DMS114 treated with DMSO at 0.1 percent for 48 hours (cell line): Measurements from ENCODE around the gene ZFYVE26.
"Not testable (repeated sequence)": the region's sequence is repeated elsewhere in the genome, so short reads cannot be mapped to it uniquely, and the experiment has no call there.

Experiments
- DNase-seq: peaks from one replicate; lab custom pipeline; 2025; ENCODE audit not compliant: unreplicated experiment; lab: John Stamatoyannopoulos, UW

Gene ZFYVE26

DNA sequence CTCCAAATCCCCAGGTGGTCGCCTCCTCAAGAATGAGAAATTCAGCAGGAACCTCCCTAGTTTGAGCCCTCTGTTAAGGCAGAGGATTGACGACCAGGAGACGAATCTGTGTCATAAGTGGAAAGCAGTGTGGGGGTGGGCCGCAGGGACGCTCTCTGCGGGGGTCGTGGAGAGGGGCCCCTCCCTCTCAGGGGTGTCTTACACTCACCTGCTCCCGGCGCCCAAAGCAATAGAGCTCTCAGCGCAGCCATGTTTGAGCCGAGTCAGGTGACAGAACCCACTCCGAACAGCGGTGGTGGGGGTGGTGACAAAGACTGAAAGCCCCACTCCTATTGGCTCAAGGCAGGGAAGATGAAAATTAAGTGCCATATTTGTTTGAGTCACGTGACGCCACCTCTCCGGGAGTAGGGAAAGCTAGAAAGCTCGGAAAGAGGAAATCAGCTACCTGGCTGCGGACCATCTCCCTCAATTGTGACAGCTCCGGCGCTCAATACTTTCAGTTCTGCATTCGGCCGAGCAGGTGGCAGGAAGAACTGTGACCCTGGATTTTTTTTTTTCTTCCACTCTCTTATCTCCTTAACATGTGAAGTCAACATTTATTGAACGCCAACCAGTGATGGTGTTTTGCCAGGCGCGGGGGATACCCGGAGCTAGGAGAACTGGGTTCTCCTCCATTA, at the start of gene ZFYVE26:
Gene ZFYVE26 (minus strand): TSS at position 265 of the 677 bp plus-strand sequence. CDS start 627 bp downstream, outside the sequence.
- peak; percentile 92 for DNase-seq

DNA sequence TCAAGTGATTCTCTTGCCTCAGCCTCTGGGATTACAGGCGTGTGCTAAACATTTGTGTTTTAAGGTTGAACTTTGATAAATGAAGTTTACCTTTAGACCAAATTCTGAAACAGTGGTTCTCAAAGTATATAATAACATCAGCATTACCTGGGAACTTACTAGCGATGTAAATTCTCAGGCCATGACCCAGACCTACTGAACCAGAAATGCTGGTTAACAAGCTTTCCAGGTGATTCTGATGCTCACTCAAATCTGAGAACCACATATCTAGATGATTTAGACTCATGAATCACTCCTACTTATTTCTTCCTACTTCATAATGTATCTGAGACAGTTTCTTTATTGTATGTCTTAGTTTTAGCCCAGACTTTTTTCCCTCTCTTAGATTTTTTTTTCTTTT, 46.8 kb upstream of the ZFYVE26 start:
- no peak for DNase-seq

- DNase-seq: no peak
Measured at GRCh38 chr14:67859169-67859749, 42.9 kb upstream of the ZFYVE26 start.

DNA sequence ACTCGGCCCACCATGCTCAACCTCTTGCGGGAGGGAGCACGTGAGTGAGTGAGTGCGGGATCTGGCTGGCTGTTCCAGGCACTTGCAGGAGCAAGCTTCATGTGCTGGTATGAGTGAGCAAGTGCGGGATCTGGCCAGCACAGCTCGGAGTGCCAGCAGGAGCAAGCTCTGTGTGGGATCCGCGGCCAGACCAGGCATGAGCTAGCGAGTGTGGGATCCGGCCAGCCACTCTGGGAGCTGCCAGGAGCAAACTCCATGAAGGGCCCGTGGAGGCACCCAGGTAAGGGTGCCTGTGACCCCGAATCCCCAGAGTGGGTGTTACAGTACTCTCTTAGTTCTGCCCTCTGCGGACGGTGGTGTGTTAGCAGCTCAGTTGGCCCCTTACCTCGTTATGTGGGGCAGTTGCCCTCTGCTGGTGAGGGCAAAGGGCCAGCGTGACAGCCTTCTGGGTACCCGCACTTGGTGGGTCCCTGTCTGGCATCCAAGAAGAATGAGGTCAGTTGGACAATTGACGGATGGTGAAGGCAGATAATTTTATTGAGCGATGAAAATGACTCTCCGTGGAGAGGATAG, 41.5 kb upstream of the ZFYVE26 start:
- DNase-seq: no peak

GRCh38 chr14:67856827-67857226, 40.4 kb upstream of the ZFYVE26 start:
- no peak for DNase-seq

DNA sequence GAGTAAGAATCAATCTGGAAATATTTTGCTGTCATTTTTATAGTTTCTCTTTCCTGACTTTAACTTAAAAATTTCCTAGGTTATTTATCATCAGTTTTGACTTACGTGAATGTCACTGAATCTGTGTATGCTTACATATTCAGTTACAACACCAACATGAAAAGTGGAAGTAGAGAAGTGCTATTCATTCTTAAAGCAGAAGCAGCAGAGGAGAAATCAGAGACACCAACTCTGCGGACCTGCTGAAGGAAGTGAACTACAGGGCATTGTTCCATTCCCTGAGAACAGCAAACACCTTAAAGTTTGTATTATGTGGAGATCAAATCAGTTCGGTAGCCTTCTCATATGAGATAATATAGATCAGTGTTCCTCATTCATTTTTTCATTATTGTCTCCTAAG, 37.3 kb upstream of the ZFYVE26 start:
- no peak for DNase-seq

DNA sequence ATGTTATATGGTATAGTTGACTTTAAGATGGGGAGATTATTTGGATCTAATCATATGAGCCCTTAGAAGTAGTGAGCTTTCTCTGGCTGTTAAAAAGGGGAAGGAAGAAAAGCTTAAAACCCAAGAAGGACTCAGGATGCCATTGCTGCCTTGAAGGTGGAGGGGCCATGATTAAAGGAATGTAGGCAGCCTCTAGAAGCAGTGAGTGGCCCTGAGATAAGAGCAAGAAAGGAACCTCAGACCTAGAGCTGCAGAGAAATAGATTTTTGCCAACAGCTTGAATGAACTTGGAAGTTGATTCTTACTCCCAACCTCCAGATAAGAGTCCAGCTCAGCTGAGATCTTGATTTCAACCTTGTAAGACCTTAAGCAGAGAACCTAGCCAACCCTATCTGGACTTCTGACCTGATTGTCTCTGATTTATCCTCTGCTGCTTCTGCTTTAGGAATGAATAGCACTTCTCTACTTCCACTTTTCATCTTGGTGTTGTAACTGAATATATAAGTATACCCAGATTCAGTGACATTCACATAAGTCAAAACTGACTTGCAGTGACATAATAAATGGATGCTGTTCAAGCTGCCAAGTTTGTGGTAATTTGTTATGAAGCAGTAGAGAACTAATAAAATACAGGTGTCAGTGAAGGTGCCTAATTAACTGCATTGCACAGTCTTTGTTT, 36.7 kb upstream of the ZFYVE26 start:
- no peak for DNase-seq

GRCh38 chr14:67851785-67852410, 35.5 kb upstream of the ZFYVE26 start:
- DNase-seq: no peak

GRCh38 chr14:67850066-67850830, 33.9 kb upstream of the ZFYVE26 start:
- DNase-seq: no peak

GRCh38 chr14:67846029-67846610, 29.7 kb upstream of the ZFYVE26 start:
- no peak for DNase-seq

- peak; percentile 44 for DNase-seq
Measured at GRCh38 chr14:67837011-67837624, 20.7 kb upstream of the ZFYVE26 start.

DNA sequence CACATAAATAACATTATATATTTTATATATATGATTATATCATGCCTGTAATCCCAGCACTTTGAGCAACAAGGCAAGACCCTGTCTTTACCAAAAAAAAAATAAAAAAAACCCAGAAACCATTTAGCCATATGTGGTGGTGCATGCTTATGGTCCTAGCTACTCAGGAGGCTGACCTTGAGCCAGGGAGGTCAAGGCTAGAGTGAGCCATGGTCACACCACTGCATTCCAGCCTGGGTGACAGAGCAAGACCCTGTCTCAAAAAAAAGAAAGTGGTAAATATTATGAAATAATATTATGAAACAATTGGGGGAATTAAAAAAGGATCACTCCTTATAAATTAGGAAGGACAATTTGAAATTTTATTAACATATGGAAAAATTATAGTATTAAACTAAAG, 19.2 kb upstream of the ZFYVE26 start:
- DNase-seq: no peak

DNA sequence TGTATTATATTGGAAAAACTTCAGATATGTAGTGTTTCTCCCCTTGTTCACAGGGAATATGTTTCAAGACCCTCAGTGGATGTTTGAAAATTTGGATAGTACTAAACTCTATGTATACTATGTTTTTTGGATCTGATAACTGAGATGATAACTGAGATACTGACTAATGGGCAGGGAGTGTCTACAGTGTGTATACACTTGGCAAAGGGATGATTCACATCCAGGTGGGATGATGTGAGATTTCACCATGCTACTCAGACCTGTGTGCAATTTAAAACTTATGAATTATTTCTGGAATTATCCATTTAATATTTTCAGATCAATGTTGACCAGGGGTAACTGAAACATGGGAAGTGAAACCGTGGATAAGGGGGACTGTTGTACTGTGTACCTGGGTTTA, 17.0 kb upstream of the ZFYVE26 start:
- DNase-seq: no peak

DNA sequence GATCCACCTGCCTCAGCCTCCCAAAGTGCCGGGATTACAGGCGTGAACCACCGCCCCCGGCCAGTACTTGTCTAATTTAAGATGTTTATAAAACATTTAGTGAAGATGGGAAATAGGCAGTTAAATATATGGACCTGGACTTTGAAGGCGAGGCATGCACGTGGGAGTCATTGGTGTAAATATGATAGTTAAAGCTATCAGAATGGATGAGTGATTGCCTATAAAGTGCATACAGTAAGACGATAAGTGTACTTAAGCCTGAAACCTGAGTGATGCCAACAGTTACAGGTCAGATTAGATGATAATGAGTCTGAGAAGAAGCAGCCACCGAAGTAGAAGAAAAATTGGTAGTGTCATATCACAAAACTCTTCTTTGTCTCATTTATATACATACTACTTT, 14.7 kb upstream of the ZFYVE26 start:
- no peak for DNase-seq

- DNase-seq: no peak
Measured at GRCh38 chr14:67821121-67821520, 4.7 kb upstream of the ZFYVE26 start.

- DNase-seq: peak; percentile 8
Measured at GRCh38 chr14:67820428-67820971, 4.1 kb upstream of the ZFYVE26 start.

GRCh38 chr14:67819563-67820421, 3.4 kb upstream of the ZFYVE26 start, which contains the start of gene RAD51B:
Gene RAD51B, plus strand, starts transcription at chr14:67819779.
- peak; percentile 81 for DNase-seq

- not testable (repeated sequence) for DNase-seq
Measured at GRCh38 chr14:67818476-67818875, 2.1 kb upstream of the ZFYVE26 start.
